ENCODE results near the gene SIGLEC7.

Gene SIGLEC7

DNA sequence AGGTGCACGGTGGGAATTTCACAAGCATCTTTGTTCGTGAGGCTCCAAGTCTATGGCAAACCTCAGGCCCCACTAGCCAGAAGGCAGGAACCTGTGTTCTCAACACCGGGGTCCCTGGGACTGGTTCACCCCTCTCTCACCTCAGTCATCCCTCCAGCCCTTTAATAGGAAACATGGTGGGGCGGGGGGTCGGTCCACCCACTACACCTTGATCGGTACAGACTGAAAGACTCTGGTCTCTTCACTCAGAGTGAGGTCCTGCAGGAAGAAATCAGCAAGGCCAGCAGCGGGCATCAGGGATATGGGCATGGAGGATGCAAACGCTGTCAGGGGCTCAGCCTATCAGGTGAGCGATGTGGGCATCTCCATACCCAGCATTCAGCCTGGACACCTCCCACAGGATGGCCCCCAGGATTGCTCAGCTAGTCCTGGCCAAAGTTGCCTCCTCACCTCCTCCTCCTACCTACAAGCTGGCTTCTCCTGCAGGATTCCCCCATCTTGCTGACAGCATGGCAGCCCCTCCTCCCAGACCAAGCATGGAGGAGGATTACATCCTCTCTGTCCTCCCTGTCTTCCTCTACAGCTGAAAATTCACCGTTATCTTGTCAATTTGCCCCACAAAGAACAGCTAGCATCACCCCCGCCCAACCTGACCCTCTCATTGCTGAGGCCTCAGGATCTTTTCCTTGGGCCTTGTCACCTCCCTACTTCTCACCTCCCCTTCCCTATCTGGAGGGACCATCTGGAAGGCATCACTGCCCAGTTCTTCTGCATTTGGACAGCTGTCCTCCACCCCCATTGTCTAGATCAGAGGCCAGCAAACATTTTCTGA is 45.5 kb downstream of the SIGLEC7 start:
- TF ChIP-seq, protein P1, sequence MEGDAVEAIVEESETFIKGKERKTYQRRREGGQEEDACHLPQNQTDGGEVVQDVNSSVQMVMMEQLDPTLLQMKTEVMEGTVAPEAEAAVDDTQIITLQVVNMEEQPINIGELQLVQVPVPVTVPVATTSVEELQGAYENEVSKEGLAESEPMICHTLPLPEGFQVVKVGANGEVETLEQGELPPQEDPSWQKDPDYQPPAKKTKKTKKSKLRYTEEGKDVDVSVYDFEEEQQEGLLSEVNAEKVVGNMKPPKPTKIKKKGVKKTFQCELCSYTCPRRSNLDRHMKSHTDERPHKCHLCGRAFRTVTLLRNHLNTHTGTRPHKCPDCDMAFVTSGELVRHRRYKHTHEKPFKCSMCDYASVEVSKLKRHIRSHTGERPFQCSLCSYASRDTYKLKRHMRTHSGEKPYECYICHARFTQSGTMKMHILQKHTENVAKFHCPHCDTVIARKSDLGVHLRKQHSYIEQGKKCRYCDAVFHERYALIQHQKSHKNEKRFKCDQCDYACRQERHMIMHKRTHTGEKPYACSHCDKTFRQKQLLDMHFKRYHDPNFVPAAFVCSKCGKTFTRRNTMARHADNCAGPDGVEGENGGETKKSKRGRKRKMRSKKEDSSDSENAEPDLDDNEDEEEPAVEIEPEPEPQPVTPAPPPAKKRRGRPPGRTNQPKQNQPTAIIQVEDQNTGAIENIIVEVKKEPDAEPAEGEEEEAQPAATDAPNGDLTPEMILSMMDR (conservative IDR thresholded peaks at IDR 0.05; ENCODE audit: low read depth, low read length), result no peak
- DNase-seq (ENCODE audit: low read depth), result no peak
- H3K4me3 ChIP-seq (ENCODE audit: low read depth, low read length), result no peak overlapping the region

DNA sequence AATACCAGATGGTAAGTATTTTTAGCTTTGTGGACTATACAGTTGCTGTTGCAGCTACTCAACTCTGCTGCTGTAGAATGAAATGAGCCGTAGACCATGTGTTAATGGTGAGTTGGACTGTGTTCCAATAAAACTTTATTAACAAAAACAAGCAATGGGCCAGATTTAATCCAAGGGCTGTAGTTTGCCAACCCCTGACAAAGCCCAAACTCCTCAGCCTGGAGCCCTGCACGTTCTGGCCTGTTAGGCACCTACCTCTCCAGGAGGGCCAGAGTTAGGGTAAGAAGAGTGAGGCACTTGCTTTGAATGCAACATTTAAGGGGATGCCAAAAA is 46.1 kb downstream of the SIGLEC7 start:
- DNase-seq (ENCODE audit: low read depth), result no peak
- TF ChIP-seq, protein P1 (conservative IDR thresholded peaks at IDR 0.05; ENCODE audit: low read depth, low read length), result no peak
- no peak overlapping the region for H3K4me3 ChIP-seq (ENCODE audit: low read depth, low read length)

DNA sequence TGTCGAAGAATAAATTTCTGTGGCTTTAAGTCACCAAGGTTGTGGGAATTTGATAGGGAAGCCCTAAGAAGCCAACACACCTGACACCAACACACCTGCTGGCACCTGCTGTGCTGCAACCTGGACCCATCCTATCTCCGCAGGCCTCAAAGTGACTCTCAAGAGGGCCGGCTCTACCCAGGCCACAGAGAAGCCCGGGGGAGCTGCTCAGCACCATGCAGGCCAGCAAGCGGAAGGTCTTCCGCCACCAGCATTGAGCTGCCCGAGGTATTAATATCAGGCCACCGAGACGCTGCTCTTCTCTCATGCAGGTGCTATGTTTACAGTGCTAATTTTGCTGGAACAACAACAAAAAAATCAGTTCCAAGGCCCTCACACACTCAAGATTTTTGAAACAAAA is 50.6 kb downstream of the SIGLEC7 start:
- TF ChIP-seq, protein P1 (conservative IDR thresholded peaks at IDR 0.05; ENCODE audit: low read depth, low read length), result no peak
- H3K4me3 ChIP-seq (ENCODE audit: low read depth, low read length), result no peak overlapping the region

DNA sequence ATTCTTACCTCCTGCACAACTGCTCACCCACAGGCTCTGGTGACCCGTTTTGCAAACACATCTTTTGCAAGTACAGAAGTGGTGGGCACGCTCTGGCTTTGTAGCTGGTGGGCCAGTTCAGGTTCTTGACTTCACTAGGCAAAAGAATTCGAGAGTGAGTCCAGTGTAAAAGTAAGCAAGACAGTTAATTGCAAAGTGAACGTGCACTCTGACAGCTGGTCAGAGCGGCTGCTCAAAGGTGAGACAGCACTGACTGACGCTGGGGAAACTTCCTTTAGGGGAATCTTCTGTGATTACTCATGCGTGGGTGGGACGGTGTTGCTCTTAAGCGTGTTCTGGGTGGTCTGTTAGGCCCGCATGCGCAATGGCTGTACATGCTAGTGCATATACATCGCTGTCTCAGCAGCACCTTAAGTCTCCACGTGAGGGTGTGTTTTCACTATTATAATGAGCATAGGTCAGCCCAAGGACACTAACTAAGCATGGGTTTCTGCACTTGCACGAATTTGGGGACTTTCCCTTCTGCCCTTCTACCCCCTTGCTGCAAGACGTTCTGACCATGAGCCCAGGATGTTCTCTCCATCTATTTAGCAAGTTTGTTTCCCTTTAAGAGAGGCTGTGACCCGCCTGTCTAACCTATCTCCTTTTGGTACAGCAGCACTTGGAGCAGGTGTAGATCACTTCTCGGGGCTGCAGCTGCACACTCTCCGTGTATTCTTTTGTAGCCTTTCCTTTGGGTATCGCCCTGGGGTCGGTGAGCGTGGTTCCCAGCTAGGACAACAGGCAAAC is 52.6 kb downstream of the SIGLEC7 start:
- TF ChIP-seq, protein P1 (conservative IDR thresholded peaks at IDR 0.05; ENCODE audit: low read depth, low read length), result no peak

More for the DNA sequence above, 50.6 kb downstream of the SIGLEC7 start:
- DNase-seq (ENCODE audit: low read depth), result no peak

DNA sequence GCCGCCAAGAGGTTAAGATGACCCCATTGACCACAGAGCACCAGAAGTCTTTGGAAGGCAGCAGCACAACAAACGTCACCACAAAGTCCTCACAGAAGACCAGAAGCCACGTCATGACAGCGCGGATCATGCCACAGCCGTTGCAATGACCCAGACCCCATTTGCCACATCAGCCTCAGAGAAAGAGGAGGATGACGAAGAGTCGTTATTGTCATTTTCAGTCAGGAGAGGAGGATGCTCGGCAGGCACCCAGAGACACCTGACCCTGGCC is 53.1 kb downstream of the SIGLEC7 start:
- DNase-seq (ENCODE audit: low read depth), result no peak
- TF ChIP-seq, protein P1 (conservative IDR thresholded peaks at IDR 0.05; ENCODE audit: low read depth, low read length), result no peak
- no peak overlapping the region for H3K4me3 ChIP-seq (ENCODE audit: low read depth, low read length)

More for the DNA sequence above, 52.6 kb downstream of the SIGLEC7 start:
- no peak for DNase-seq (ENCODE audit: low read depth)
- H3K4me3 ChIP-seq (ENCODE audit: low read depth, low read length), result no peak overlapping the region

DNA sequence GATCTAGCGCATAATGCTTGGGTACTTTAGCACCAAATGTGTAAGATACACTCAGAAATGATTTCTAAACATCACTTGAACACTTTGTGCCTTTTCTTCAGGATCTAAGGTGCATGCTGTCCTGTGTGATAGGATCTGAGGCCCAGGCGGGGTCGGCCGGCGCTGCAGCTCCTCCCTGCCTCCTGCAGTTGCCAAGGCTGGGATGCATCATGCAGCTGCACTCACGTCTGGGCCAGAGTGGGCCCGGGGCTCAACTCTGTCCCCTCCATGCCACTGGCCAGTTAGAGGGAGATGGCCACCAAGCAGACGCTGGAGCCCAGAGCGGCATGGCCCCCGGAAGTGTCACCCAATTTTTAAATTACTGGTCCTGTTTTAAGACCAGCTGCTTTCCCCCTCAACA is 53.5 kb downstream of the SIGLEC7 start:
- TF ChIP-seq, protein P1 (conservative IDR thresholded peaks at IDR 0.05; ENCODE audit: low read depth, low read length), result no peak
- no peak for DNase-seq (ENCODE audit: low read depth)
- no peak overlapping the region for H3K4me3 ChIP-seq (ENCODE audit: low read depth, low read length)
